ENCODE data around the gene LHPP.

Gene LHPP

DNA sequence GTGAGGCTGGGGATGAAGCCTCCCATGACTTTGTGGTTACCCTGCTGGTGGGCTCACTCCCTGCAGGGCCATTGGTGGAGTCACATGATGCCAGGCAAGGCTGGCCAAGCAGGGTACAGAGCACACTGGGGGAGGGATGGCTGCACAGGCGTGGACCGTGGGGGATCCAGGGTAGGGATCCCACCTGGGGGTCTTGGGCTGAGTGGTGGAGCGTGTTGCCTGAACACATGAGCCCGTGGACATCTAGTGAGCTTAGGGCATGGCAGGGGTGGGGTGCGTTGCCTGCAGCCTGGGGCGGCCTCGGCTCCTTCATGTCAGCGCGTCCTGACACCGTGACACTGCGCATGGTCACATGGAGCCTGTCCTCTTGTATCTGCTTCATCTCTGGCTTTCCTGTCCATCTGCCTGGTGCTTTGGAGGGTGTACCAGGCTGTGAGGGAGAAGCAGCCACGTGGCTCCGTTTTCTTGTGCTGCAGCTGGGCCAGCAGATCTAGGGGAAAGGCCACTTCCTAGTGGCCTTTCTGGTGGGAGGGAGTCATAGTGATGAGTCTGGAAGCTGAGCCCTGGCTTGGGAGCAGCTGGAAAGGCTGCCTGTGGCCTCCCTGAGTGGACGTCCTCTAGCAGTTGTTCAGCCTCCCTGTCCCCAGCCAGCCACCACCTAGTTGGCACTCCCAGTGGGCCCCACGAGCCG is 96.2 kb downstream of the LHPP start:
- DNase-seq (ENCODE audit: low spot score) = no peak

DNA sequence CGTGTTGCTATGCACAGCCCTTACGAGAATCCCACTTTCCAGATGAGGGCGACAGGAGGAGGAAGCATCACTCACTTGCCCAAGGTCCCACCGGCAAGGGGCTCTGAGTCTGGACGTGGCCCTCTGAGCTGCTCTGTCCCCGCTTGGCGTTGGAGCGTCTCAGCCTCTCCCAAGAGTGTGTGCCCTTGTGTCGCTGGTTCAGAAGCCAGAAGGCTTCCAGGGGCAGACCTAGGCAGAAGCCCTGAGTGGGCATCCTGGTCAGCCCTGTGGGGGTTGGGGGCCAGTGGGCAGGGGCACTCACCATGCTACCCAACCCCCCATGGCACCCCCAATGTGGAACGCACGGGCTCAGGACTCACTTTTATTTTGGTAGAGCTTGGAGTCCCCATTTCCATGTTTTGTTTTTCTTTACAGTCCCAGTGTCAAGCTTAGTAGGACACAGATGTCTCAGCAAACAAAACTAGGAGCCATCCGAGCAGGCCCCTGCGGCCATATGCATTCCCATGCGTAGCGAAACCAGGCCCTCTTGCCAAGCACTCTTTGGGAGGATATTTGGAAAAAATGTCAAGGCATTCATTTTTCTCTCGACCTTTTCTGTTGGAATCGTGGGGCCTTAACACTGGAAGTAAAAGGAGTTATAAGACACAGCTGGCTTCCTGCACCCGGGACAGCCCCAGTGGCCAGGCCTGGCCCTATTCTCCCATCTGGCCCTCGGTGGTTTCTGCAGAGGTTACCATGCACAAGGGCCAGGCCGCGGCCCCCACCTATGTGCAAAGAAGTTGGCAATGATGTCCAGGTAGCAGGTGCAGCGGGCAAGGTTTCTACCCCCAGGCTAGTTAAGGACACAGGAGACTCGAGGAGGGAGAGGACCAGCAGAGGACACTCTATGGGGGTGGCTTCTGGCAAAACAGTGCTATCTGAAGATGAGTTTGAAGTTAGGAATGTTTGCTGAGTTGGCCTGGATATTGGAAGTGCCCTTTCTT is 97.0 kb downstream of the LHPP start:
- no peak for DNase-seq (ENCODE audit: low spot score)

DNA sequence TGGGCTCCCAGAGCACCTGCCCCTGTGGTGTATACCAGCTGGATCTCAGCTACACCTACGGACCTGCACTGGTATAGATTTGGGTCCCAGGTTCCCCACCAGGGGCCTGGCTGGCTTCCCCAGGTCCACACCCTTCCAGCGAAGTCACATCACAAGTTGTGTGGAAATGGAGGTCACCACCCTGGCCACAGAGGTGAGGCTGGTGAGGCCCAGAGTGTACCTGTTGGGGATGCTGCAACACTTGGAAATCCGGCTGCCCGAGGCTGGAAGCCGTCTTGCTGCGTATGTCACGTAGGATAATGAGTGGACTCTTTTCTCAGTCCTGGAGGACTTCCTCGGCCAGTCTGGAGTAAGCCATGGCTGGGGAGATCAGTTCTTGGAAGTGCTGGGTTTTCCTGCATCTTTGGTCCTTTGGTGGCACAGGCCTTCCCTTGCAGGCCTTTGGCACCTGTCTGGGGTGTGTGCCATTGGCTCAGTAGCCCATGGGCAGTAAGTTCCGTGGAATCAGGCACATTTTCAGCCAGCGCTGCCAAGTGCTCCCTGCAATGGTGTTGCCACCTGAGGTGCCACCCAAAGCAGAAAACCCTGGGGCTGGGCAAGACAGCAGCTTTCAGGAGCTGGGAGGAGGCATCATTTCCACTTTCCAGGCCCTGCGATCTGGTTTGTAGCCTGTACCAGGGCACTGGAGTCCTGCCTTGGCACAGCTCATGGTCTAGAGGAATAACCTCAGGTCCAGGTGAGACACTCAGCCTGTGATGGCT is 97.9 kb downstream of the LHPP start:
- DNase-seq (ENCODE audit: low spot score) = no peak

DNA sequence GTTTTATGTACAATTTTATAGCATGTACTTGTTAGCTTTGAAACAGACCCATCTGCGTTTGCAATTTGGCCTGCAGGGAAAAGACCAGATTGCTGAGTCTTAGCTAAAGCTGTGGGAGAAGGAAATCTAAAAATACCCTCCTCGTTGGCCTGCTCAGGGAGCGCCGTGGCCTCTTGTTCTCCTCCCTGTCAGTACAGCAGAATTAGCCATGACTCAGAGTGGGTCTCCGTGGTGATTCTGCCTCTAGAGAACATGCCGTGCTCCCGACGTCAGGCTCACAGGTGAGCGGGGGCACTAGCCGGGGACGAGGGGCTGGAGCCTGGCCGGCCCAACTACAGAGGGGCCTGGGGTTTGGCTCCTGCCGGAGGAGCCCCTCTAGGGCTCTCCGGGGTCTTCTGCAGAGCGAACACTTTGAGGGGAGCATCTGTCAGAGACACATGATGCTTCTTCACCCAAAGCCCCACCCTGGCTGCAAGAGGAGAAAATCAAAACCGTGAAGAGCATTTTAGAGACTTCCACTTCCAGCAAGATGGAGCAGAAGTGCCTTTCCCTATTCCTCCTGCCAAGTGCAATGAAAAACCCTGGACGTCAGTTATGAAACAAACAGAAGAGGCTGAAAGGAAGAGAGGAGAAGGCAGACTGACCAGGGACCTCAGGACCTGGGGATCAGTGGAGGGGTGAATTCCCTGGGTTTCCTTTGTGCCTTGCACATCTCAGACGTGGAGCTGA is 98.9 kb downstream of the LHPP start:
- DNase-seq (ENCODE audit: low spot score) = no peak

DNA sequence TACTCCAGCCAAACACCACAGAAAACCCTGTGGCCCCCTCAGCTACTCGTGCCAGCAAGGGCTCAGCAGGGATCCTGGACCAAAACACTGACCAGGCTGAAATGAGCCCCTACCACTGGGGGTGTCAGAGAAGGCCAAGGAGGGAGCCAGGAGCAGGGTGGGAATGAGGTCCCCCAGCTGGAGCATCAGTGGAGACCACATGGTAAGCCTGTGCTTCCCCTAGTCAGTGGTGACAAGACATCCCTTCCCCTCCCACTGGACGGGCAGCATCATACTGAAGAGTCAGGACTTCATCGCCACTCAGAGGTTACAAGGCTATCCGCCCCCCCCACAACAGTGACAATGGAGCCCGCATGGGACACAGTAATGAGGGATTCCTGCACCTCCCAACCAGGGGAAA is 99.6 kb downstream of the LHPP start:
- no peak for DNase-seq (ENCODE audit: low spot score)

DNA sequence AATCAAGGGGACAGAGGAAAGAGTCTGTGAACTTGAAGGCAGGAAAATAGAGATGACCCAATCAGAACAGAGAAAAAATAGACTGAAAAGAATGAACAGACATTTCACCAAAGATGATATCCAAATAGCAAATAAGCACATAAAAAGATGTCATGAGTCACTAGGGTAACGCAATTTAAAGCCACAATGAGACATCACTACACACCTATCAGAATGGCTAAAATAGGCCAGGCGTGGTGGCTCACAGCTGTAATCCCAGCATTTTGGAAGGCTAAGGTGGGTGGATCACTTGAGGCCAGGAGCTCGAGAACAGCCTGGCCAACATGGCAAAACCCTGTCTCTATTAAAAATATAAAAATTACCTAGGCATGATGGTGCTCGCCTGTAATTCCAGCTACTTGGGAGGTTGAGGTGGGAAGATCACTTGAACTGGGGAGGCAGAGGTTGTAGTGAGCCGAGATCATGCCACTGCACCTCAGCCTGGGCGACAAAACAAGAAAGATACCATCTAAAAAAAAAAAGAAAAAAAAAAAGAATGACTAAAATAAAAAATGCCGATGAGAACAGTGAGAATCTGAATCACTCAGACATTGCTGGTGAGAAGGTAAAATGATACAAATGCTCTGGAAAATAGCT is 100.9 kb downstream of the LHPP start:
- no peak for DNase-seq (ENCODE audit: low spot score)

DNA sequence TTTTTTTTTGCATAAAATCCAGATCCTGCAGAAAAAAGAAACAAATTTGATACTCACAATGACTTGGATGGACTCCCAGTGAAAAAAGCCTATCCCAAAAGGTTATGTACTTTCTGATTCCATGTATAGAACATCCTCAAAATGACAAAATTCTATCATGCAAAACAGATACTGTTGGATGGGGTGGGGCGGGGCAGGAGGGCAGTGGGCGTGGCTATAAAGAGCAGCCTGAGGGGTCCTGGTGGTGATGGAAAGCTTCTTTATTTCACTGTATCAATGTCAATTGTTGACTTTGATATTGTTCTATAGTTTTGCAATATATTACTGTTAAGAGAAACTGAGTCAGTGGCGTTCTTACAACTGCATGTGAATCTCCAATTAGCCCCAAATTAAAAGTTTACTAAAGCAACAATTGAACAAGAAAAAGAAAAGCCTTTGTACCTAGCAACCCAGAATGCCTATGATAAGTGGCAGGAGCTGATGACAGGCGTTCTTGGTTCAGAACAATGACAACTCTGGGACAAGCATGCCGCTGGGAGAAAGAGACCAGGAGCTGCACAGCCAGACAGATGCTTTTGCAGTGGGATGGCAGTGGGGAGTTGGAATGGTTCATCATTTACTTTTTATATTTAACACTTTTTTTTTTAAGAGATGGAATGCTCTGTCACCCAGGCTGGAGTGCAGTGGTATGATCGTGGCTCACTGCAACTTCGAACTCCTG is 101.9 kb downstream of the LHPP start:
- DNase-seq (ENCODE audit: low spot score) = no peak

DNA sequence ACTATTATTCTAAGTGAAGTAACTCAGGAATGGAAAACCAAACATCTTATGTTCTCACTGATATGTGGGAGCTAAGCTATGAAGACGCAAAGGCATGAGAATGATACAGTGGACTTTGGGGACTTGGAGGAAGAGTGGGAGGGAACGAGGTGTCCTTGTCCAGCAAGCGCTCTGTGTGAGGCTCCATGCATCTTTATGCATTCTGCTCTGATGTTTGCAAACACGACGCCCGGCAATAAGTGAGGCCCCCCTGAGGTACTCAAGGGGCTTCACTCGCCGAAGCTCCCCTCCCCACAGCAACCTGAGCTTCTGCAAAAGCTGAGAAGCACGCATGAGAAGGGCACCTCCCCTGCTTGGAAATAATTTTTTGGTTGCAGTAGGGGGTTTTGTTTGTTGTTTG is 103.3 kb downstream of the LHPP start:
- DNase-seq (ENCODE audit: low spot score) = no peak

DNA sequence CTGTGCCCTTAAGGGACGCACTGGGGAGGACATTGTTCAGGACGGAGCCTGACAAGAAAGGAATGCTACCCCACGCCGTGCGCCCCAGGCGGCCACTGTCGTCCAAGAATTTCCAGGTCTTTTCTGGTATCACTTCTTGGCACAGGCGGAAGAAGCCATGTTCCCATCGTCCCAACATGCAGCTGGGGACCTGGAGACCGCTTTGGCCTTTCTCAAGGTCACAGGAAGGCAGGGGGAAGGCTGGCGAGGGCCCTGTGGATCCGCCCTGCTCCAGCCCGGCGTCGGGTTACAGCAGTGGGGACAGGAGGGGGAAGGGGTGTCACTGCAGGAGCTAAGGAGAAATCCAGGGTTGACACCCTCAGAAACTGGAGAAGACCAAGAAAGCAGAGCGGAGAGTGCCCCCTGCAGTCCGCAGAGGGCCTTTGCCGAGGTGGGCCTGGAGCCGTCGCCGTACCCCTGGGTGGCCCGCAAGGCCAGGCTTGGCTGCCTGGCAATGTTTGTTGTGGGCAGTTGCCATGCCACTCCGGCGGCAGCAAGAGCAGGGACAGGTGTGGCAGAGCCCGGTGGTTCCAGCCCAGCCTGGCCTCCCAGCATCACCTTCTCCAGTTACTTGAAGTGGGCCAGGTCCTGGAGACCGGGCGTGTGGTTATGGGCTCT is 104.1 kb downstream of the LHPP start:
- peak; percentile 33 for DNase-seq (ENCODE audit: low spot score)

DNA sequence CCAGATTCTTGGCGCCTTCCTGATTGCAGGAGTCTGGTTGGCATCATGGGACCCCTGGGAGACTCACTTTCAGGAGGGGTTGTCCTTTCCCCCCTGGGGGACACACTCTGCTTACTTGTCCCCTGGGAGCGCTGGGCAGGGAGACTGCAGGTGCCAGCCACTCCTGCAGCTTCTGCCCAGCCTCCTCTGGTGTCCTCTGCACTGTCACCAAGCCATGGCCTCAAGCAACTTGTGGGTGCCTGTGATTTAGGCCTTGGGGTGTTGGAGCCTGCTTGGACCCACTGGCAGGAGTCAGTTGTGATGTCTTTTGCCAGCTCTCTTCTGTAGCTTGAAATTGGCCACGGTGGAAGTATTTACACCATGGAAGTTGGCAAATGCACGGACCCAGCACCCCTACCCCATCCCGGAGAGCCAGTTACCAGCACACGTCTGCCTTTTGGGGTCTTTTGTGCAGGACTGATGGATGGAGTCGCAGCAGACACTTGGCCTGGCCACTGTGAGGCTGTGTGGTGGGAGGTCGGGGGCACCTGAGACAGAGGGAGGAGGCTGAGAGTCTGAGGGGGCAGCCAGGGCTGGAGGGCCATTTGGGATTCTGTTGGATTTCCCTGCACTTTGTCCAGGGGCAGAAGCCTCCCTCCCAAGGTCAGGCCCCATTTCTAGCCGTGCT is 104.7 kb downstream of the LHPP start:
- DNase-seq (ENCODE audit: low spot score) = no peak

DNA sequence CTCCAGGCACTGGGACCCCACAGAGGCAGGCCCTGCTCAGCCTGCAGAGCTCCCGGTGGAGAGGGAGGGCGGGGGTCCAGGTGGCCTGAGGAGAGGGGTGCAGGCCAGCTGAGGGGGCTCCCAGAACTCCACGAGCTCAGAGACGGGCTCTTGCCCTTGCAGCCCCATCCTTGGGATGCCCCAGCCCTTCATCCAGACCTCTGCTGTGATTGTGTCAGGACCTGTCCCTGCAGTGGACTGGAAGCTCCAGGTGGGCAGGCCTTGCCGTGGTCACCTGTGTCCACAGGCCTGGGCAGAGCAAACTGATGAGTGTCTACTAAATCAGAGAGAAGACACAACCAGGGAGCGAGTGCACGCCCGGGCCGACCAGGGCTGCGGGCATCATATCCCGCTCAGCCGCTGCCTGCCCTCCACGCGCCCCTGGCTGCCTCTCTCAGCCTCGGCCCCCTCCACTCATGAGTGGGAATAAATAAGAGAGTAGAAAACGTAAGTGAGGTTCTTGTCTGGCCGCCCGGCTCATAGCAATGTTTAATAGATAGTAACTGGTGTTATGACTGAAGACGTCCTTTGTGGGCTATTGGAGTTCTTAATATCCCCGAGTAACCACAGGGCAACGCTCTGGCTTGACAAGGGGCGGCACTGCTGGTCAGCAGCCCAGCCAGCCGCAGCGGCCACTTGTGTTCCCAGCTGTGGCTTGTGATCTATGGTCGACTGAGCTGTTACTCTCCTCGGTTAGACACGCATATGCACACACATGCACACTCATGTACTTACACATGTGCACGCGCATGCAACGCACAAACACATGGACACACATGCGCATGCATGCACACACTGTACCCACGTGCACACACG is 105.6 kb downstream of the LHPP start:
- no peak for DNase-seq (ENCODE audit: low spot score)

DNA sequence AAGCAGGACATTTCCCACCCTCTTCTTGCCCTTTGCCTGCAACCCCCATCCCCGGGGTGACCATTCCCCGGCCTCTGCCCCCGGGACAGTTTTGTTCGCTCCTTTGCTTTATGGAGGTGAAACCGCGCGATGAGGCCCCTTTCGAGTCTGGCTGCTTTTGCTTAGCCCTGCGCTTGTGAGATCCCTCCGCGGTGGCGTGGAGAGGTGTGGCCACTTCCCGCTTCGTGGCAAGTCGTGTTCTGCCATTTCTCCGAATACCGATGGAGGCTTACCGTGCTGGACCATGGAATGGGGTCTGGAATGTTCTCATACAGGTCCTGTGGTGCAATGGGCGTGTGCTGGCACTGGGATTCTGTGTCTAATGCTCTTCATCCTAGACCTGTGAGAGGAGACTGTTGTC is 106.7 kb downstream of the LHPP start:
- no peak for DNase-seq (ENCODE audit: low spot score)

DNA sequence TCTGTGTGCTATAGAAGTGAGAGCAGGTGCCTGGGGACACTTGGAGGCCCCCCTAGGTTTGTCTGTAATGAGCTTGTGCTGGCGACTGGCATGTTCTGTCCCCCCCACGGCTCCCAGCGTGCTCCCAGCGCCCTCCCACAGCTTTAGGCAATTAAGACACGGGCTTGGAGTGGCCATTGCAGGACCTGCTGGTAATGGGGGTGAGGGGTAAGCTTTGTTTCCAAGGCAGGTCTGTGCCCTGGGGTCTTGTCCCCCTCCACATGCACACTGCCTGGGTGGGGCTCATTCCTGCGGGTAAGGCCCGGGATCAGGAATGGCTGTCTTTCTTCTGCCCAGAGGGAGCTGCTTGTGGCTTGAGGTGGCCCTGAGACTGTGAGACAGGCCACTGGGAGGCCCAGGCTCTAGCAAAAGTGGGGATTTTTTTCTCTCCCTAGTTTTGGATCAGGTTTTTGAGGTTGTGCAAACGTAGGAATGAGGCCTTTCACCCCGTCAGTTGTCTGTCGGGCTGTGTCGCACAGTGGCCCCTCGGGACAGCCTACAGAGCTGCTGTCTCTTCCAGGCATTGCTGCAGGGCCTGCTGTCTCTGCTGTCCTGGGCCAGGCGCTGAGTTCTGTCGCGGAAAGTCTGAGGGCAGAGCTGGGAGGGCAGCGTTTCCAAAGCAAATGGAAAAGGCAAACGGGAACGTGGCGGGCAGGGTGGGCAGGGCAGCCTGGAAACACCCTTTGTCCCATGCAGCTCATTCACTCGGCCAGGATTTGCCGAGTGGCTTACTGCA is 107.4 kb downstream of the LHPP start:
- no peak for DNase-seq (ENCODE audit: low spot score)

DNA sequence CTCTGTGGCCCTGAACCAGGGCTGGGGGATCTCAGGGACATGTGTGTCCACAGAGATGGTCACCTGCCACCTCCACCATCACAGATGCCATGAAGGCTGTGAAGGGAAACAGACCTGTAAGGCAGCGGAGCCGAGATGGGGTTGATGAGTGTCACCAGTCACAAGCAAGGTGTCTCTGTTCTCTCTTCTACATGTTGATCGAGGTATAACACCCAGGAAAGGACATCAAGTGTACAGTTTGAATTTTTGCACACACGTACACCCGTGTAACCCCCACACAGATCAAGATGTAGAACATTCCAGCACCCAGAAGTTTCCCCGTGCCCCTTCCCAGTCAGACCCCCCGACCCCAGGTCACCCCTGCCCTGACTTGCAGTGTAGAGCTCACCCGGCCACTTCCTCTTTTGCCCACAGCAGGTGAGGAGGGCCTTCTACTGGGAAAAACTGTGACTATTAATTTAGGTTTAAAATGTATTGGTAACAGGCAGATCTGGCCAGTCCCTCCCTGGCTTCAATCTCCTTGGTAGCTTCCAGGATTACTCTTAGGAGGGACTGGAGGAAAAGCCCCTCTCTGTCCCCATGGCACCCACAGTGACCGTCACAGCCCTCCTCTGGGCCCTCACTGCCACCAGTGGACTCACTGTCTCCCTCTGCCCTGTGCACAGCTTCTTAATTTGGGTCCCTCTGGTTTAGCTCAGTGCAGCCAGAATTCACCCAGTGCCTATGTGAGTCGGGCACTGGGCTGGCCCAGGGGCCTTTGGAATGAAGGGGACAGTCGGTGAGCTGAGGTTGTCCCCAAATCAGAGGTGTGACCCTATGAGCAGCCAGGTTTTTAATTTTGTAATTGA is 108.2 kb downstream of the LHPP start:
- no peak for DNase-seq (ENCODE audit: low spot score)

DNA sequence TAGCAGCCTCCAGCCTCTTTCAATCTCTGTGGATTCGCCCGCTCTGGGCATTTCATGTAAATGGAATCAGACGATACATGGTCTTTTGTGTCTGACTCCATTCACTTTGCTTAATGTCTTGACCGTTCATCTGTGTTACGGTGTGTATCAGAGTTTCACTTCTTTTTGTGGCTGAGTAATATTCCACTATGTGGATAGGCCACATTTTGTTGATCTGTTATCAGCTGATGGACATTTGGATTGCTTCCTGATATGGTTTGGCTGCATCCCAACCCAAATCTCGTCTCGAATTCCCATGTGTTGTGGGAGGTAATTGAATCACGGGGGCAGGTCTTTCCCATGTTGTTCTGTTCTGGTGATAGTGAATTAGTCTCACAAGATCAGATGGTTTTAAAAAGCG is 109.0 kb downstream of the LHPP start:
- DNase-seq (ENCODE audit: low spot score) = no peak

DNA sequence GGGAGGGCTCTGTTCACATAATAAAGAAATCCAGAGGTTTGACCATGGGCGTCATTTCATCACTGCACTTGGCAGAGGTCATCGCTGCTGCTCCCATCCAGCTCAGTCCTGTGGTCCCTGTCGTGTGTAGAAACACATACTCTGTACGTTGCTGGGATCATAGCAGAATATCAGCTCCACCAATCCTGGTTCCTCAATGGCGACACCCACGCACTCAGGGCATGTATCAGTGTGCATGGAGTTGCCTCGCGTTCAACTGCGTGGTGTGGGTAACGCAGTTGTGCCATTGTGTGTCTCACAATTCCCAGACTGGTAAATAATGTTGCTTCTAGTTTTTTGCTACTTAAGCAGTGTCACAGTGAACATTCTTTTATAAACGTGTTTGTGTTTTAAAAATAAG is 111.1 kb downstream of the LHPP start:
- DNase-seq (ENCODE audit: low spot score) = no peak
